SK-N-MC (cell line): ENCODE measurements around the gene NYAP1.

Experiments used
- EZH2 ChIP-seq: fragments of 200-600 bp; sonication (generic); IDR thresholded peaks from one replicate; pipeline ENCODE4 v1.6.1; 2017; ENCODE audit warnings: antibody characterized with exemption
- POLR2AphosphoS5 ChIP-seq: IDR thresholded peaks from 2 replicates; pipeline ENCODE4 v1.6.1; 2012; ENCODE audit warnings: mild to moderate bottlenecking, low read depth, low read length, borderline replicate concordance

GRCh38 chr7:100483722-100484672 lies at the start of gene NYAP1:
- no peak for TF ChIP-seq POLR2AphosphoS5
- no peak for TF ChIP-seq EZH2
